Measurements from ENCODE around the gene TSPEAR.

DNA sequence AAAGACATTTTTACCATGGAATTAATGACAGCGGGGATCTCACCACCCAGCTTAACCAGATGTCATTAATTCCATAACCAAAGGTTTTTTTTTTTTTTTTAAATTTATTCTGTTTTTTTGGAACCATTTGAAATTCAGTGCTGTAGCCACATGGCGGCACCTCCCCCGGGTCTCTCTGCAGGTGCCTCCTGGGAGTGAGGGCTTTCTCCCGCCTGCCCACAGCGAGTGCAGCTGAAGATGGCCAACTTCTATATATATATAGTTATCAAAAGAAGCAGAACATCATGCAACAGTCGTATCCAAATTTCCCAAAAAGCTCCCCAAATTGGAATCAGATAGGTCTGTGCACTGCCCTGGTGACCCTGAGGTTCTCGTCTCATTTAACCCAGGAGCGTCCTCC is 95.9 kb downstream of the TSPEAR start:
- TF ChIP-seq, protein P1, sequence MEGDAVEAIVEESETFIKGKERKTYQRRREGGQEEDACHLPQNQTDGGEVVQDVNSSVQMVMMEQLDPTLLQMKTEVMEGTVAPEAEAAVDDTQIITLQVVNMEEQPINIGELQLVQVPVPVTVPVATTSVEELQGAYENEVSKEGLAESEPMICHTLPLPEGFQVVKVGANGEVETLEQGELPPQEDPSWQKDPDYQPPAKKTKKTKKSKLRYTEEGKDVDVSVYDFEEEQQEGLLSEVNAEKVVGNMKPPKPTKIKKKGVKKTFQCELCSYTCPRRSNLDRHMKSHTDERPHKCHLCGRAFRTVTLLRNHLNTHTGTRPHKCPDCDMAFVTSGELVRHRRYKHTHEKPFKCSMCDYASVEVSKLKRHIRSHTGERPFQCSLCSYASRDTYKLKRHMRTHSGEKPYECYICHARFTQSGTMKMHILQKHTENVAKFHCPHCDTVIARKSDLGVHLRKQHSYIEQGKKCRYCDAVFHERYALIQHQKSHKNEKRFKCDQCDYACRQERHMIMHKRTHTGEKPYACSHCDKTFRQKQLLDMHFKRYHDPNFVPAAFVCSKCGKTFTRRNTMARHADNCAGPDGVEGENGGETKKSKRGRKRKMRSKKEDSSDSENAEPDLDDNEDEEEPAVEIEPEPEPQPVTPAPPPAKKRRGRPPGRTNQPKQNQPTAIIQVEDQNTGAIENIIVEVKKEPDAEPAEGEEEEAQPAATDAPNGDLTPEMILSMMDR (IDR thresholded peaks at IDR 0.05 in 2 of 3, conservative IDR thresholded peaks at IDR 0.05 in 1 of 3; ENCODE audit: insufficient read depth in 2 of 3, low read depth in 1 of 3, low read length in 3 of 3): no peak
- TF ChIP-seq, protein P2, sequence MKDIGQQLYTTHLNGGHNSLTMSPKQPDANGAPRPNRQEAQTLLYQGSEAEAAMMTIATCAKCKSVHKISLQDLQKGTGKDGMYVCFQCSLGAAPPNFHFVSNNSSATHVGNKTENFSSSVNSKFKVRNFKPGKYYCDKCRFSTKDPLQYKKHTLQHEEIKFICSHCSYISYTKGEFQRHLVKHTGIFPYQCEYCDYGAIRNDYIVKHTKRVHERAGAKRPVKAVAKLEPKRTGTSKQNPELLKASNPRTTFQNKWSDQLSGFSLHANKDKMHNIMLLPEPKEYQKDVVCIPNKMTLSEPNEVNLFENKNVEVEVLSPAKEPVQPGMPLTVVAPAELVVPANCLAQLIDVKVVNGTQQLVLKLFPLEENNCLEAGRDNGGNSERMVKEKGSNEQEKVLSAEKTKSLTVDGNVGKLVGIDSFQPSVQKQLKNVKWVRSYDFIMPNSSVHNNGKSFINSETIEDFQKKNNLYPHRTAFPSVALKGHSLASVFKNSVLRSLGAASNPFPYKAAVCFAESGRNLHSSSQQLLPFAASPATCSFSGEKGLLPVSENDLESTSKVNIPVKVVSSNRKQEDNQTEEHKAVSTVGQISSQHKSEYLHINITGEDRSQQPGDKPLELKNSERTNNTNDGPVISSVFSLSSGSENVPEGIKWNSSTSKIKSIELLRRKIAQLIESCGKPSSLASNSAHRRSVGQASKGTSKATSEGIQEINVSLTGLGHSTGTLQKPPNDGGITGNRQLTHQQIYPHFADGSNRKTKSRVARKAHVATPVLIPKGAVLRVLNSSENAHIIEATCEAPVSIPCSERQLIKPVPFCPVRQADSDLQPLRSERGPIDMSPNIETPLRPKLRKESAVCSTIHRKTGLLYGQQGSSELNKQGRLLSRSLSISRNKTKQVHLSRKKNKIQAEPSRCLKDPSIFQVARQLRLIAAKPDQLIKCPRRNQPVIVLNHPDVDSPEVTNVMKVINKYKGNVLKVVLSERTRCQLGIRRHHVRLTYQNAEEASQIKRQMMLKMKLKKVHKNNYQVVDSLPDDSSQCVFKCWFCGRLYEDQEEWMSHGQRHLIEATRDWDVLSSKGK (CRISPR knock-in tag; IDR thresholded peaks at IDR 0.05): no peak
- no peak for TF ChIP-seq ZFP30 (CRISPR knock-in tag; IDR thresholded peaks at IDR 0.05; ENCODE audit: borderline replicate concordance)
- TF ChIP-seq, protein P3, sequence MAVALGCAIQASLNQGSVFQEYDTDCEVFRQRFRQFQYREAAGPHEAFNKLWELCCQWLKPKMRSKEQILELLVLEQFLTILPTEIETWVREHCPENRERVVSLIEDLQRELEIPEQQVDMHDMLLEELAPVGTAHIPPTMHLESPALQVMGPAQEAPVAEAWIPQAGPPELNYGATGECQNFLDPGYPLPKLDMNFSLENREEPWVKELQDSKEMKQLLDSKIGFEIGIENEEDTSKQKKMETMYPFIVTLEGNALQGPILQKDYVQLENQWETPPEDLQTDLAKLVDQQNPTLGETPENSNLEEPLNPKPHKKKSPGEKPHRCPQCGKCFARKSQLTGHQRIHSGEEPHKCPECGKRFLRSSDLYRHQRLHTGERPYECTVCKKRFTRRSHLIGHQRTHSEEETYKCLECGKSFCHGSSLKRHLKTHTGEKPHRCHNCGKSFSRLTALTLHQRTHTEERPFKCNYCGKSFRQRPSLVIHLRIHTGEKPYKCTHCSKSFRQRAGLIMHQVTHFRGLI (CRISPR knock-in tag; IDR thresholded peaks at IDR 0.05): no peak
- no peak for TF ChIP-seq BRCA1 (IDR thresholded peaks at IDR 0.05)
- TF ChIP-seq BRCA1 (CRISPR knock-in tag; IDR thresholded peaks at IDR 0.05): no peak
- TF ChIP-seq, protein P4, sequence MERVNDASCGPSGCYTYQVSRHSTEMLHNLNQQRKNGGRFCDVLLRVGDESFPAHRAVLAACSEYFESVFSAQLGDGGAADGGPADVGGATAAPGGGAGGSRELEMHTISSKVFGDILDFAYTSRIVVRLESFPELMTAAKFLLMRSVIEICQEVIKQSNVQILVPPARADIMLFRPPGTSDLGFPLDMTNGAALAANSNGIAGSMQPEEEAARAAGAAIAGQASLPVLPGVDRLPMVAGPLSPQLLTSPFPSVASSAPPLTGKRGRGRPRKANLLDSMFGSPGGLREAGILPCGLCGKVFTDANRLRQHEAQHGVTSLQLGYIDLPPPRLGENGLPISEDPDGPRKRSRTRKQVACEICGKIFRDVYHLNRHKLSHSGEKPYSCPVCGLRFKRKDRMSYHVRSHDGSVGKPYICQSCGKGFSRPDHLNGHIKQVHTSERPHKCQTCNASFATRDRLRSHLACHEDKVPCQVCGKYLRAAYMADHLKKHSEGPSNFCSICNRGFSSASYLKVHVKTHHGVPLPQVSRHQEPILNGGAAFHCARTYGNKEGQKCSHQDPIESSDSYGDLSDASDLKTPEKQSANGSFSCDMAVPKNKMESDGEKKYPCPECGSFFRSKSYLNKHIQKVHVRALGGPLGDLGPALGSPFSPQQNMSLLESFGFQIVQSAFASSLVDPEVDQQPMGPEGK (CRISPR knock-in tag; IDR thresholded peaks at IDR 0.05; ENCODE audit: borderline replicate concordance): no peak
